Measurements from ENCODE around the gene CARD9.
"Not testable (repeated sequence)": the region's sequence is repeated elsewhere in the genome, so short reads cannot be mapped to it uniquely, and the experiment has no call there.

The CARD9 gene

GRCh38 chr9:136323371-136323789, 50.1 kb downstream of the CARD9 start:
- no peak for DNase-seq (ENCODE audit: low read depth in 2 of 2)

- no peak for DNase-seq (ENCODE audit: low read depth in 2 of 2)
Observed at GRCh38 chr9:136322756-136323330, 50.6 kb downstream of the CARD9 start.

GRCh38 chr9:136321561-136321960, 51.9 kb downstream of the CARD9 start:
- DNase-seq (ENCODE audit: low read depth in 2 of 2) = no peak

- DNase-seq (ENCODE audit: low read depth in 2 of 2) = not testable (repeated sequence)
Observed at GRCh38 chr9:136320972-136321371, 52.5 kb downstream of the CARD9 start.

GRCh38 chr9:136319955-136320354, 53.5 kb downstream of the CARD9 start:
- not testable (repeated sequence) for DNase-seq (ENCODE audit: low read depth in 2 of 2)

GRCh38 chr9:136319244-136319643, 54.2 kb downstream of the CARD9 start:
- DNase-seq (ENCODE audit: low read depth in 2 of 2) = not testable (repeated sequence)

- no peak for DNase-seq (ENCODE audit: low read depth in 2 of 2)
Observed at GRCh38 chr9:136318776-136319241, 54.7 kb downstream of the CARD9 start.

GRCh38 chr9:136318111-136318775, 55.2 kb downstream of the CARD9 start:
- no peak for DNase-seq (ENCODE audit: low read depth in 2 of 2)

- DNase-seq (ENCODE audit: low read depth in 2 of 2) = no peak
Observed at GRCh38 chr9:136317695-136318094, 55.8 kb downstream of the CARD9 start.

- DNase-seq (ENCODE audit: low read depth in 2 of 2) = no peak
Observed at GRCh38 chr9:136316896-136317676, 56.4 kb downstream of the CARD9 start.

- DNase-seq (ENCODE audit: low read depth in 2 of 2) = no peak
Observed at GRCh38 chr9:136316271-136316751, 57.2 kb downstream of the CARD9 start.

GRCh38 chr9:136314944-136315343, 58.5 kb downstream of the CARD9 start:
- no peak for DNase-seq (ENCODE audit: low read depth in 2 of 2)

GRCh38 chr9:136314056-136314416, 59.4 kb downstream of the CARD9 start:
- no peak for DNase-seq (ENCODE audit: low read depth in 2 of 2)

Measured in fibroblast of skin of left quadriceps (primary cell).